HFFc6 (cell line): ENCODE data around the gene PGM2. TPM values are rescaled to one million over a fixed set of nuclear protein-coding genes. Genes with fewer than 3 reads are reported as not detected.

Experiments used
- DNase-seq: peaks from one replicate; pipeline ENCODE4 v3.0.0-alpha.2; 2018
- H3K27ac Mint-ChIP-seq: 2 replicates; pipeline ENCODE4 v1.8.0; 2020; ENCODE audit warnings: mild to moderate bottlenecking, mixed read lengths
- H3K27me3 Mint-ChIP-seq: 2 replicates; pipeline ENCODE4 v1.8.0; 2021; ENCODE audit warnings: mild to moderate bottlenecking, moderate library complexity, mixed read lengths; ENCODE audit not compliant: insufficient read depth
- H3K36me3 Mint-ChIP-seq: 2 replicates; pipeline ENCODE4 v1.8.0; 2021; ENCODE audit warnings: low read depth, mixed read lengths
- H3K4me1 Mint-ChIP-seq: 2 replicates; pipeline ENCODE4 v1.8.0; 2020; ENCODE audit warnings: low read depth, mixed read lengths
- H3K4me3 Mint-ChIP-seq: 2 replicates; pipeline ENCODE4 v1.8.0; 2020; ENCODE audit warnings: mild to moderate bottlenecking, moderate library complexity, mixed read lengths
- H3K9me3 Mint-ChIP-seq: 2 replicates; pipeline ENCODE4 v1.8.0; 2020; ENCODE audit warnings: mild to moderate bottlenecking, mixed read lengths
- CTCF ChIP-seq: fragments of 200-600 bp; sonication (generic); IDR thresholded peaks from 2 replicates; pipeline ENCODE4 v1.5.0; 2021; ENCODE audit warnings: antibody characterized with exemption, mild to moderate bottlenecking
- total RNA-seq, 6 experiments: library from RNA; stranded (reverse); fragmentation: NEBNext Ultra II Directional; extraction: Animal tissue kit (Norgen Biotek cat#: 25700); gene quantifications; 2 replicates in 1 of 6; 3 replicates in 5 of 6; pipeline ENCODE4 v1.2.3, GENCODE V29; 2021

The PGM2 gene
- total RNA-seq, 6 experiments from 2014 or later, result 38.8 to 47.0 (median 45.0) TPM

GRCh38 chr4:37835806-37836205 lies 9.3 kb downstream of the PGM2 start:
- peaks cover 59% of the 10 kb centered on the region for H3K36me3 Mint-ChIP-seq
- H3K4me1 Mint-ChIP-seq, result peaks cover 36% of the 10 kb centered on the region
- H3K9me3 Mint-ChIP-seq, result no peaks in the 10 kb centered on the region
- TF ChIP-seq CTCF, result no peak
- H3K27ac Mint-ChIP-seq, result no peak overlapping the region; the same call in 1 of the 2 replicates
- no peaks in the 10 kb centered on the region for H3K27me3 Mint-ChIP-seq
- DNase-seq, result no peak
- H3K4me3 Mint-ChIP-seq, result no peak overlapping the region

GRCh38 chr4:37836274-37836673 lies 9.8 kb downstream of the PGM2 start:
- peak overlapping the region; percentile 95 for H3K27ac Mint-ChIP-seq
- no peaks in the 10 kb centered on the region for H3K27me3 Mint-ChIP-seq
- H3K4me3 Mint-ChIP-seq, result no peak overlapping the region
- no peak for DNase-seq
- H3K4me1 Mint-ChIP-seq, result peaks cover 36% of the 10 kb centered on the region
- H3K9me3 Mint-ChIP-seq, result no peaks in the 10 kb centered on the region
- peaks cover 55% of the 10 kb centered on the region for H3K36me3 Mint-ChIP-seq
- no peak for TF ChIP-seq CTCF

DNA sequence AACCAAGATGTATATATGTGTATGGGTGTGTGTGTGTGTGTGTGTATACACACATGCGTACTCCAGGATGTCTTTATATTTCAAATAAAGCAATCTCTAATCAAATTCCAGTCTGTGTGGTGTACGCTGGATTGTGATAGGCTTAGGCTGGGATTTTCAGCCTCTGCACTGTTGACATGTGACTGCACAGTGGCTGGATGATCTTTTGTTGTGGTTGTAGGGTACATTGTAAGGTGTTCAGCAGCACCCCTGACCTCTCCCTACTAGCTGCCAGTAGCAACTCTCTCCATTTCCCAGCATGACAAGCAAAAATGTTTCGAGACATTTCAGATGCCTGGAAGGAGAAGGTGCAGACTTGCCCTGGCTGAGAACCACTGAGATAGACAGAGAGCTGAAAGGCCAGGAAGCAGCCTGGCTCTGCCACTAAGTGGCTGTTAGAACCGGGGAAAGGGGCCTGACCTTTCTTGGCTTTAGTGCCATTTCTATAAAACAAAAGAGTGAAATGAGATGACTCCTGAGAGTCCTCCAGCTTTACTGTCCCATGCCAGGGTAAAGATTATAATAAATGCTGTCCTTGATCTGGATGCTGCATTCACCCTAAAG lies 10.5 kb downstream of the PGM2 start:
- Mint-ChIP-seq H3K4me3 (peak overlapping the region; percentile 69), H3K4me1 (peaks cover 36% of the 10 kb centered on the region), H3K36me3 (peaks cover 49% of the 10 kb centered on the region), H3K27me3 (no peaks in the 10 kb centered on the region), H3K27ac (peak overlapping the region; percentile 95), H3K9me3 (no peaks in the 10 kb centered on the region)
- no peak for TF ChIP-seq CTCF
- no peak for DNase-seq

- TF ChIP-seq CTCF, result no peak
- Mint-ChIP-seq H3K27ac (peak overlapping the region; percentile 95), H3K9me3 (no peaks in the 10 kb centered on the region), H3K4me3 (peak overlapping the region; percentile 69), H3K27me3 (no peaks in the 10 kb centered on the region), H3K36me3 (peaks cover 45% of the 10 kb centered on the region), H3K4me1 (peaks cover 36% of the 10 kb centered on the region)
- peak; percentile 85 for DNase-seq
Measured at GRCh38 chr4:37837446-37837845, 11.0 kb downstream of the PGM2 start.

DNA sequence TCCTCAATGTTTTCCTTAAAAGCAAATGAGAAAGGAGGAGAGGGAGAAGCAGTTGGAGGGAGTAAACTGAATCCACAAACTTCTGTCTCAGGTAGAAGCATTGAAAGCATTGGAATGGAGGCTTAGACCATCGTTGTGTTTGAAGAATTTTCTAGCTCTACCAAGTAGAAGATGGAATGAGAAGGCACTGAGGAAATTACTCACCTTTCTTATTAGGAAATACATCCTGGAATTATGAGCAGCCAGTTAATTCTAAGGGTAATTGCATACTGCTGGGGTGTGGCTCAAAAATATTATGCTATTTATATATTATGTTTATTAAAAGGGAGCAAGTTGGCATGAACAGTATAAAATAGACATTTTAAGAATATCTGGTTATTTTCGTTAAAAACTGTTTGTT lies 12.9 kb downstream of the PGM2 start:
- no peaks in the 10 kb centered on the region for H3K9me3 Mint-ChIP-seq
- no peak overlapping the region for H3K4me3 Mint-ChIP-seq
- H3K27me3 Mint-ChIP-seq, result no peaks in the 10 kb centered on the region; the same call in 1 of the 2 replicates

More for the DNA sequence above, 12.9 kb downstream of the PGM2 start:
- H3K27ac Mint-ChIP-seq, result peak overlapping the region; percentile 54; the same call in 1 of the 2 replicates
- peaks cover 36% of the 10 kb centered on the region for H3K4me1 Mint-ChIP-seq
- DNase-seq, result no peak
- no peak for TF ChIP-seq CTCF
- peaks cover 46% of the 10 kb centered on the region for H3K36me3 Mint-ChIP-seq
